ENCODE results near the gene ZNF521. TPM values are rescaled to one million over a fixed set of nuclear protein-coding genes. Genes with fewer than 3 reads are reported as not detected.

ZNF521 gene
- total RNA-seq, 4 donors from 2014 or later: 28.2 to 67.3 (median 53.1) TPM

GRCh38 chr18:25169701-25170100 is 182.3 kb downstream of the ZNF521 start:
- Histone ChIP-seq H3K27ac (no peak overlapping the region), H3K36me3 (no peaks in the 10 kb centered on the region), H3K4me1 (no peaks in the 10 kb centered on the region), H3K4me3 (replicated peaks in 1 of 3) (no peak overlapping the region), H3K9me3 (no peaks in the 10 kb centered on the region), H3K27me3 (no peaks in the 10 kb centered on the region)
- intact Hi-C loops (cut with DNase I): no loop called here
- WGBS, 2 donors: 90% methylated on average over 1 of the region's 1 CpG
- TF ChIP-seq POLR2A (IDR thresholded peaks at IDR 0.05) (no peak), CTCF (IDR thresholded peaks at IDR 0.05) (no peak)
- DNase-seq: no peak

- 84 to 91% methylated on average over 11 of the region's 11 CpGs for WGBS, 2 donors
- TF ChIP-seq POLR2A (IDR thresholded peaks at IDR 0.05): no peak
- DNase-seq: no peak
- no peak overlapping the region for H3K4me3 ChIP-seq (replicated peaks in 1 of 3)
- intact Hi-C loops (cut with DNase I): no loop called here
- no peaks in the 10 kb centered on the region for H3K27me3 ChIP-seq
- H3K9me3 ChIP-seq: no peaks in the 10 kb centered on the region
- no peak overlapping the region for H3K27ac ChIP-seq
- H3K36me3 ChIP-seq: no peaks in the 10 kb centered on the region
- no peaks in the 10 kb centered on the region for H3K4me1 ChIP-seq
Observed at GRCh38 chr18:25167612-25168410, 184.2 kb downstream of the ZNF521 start.

DNA sequence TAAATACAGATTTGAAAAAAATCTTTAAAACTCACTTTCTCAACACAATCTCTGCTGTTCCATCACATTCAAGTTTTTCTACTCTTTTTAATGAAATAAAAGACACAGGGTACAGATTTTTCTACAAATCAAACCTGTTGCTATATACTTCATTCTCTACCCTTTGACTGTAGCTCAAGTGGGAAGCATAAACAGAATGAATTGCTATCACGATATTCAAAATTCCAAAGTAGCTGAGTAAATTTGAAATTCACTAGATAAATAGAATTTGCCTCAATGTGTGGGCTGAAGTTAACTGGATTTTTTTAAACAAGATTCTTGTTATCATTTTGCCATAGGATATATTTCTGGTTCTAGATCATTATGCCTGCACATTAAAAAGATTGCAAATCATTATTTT is 185.9 kb downstream of the ZNF521 start:
- Histone ChIP-seq H3K4me1 (no peaks in the 10 kb centered on the region), H3K36me3 (no peaks in the 10 kb centered on the region), H3K27me3 (no peaks in the 10 kb centered on the region), H3K27ac (no peak overlapping the region), H3K9me3 (no peaks in the 10 kb centered on the region), H3K4me3 (replicated peaks in 1 of 3) (no peak overlapping the region)
- WGBS, 2 donors: 82 to 92% methylated on average over 1 of the region's 1 CpG
- TF ChIP-seq POLR2A (IDR thresholded peaks at IDR 0.05) (no peak), CTCF (IDR thresholded peaks at IDR 0.05) (no peak)
- DNase-seq: no peak
- intact Hi-C loops (cut with DNase I): no loop called here

DNA sequence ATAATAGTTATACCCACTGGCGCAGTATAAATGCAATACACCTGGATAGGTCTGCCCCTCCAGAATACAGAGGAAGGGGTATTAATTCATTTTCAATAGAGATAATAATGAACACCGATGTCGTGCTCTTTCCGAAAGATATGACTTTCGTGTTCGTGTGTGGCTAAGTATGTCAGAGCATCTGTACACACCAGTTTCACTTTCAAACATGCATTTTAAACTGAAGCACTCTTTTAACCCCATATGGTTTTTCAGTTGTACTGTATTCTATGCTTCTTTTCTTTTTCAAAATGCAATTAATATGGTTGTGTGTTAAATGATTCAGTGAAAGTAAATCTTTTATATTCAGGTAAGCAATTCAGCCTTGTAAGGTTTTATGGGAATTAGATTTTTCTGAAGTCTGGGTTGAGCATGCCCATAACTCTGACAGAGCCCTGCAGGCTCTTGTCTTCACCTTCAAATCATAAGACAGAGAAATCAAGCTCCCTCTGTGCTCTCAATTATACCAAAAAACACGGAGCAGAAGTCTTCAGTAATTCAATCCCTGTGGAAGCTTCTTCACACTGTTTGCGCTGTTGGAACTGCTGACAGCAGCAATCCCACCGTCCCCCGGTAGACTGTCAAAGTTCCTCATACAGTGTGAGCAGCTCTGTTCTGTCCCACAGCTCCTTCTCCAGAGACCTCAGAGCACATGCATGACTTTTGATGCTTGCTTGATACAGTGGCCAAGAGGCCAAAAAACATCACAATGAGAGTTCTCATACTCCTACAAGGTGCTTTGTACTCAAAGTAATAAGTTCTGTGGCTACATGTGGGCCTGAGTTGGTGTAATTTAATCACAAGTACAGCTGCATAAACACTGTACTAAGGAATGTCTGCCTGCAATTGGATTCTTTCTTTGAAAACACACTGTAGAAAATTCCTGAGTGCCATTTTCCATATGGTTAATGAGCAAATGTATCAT is 186.8 kb downstream of the ZNF521 start:
- 46 to 63% methylated on average over 10 of the region's 10 CpGs for WGBS, 2 donors
- TF ChIP-seq POLR2A (IDR thresholded peaks at IDR 0.05) (no peak), CTCF (IDR thresholded peaks at IDR 0.05) (no peak)
- intact Hi-C loops (cut with DNase I): no loop called here
- no peak for DNase-seq
- H3K27ac ChIP-seq: no peak overlapping the region
- H3K4me3 ChIP-seq (replicated peaks in 1 of 3): no peak overlapping the region
- H3K9me3 ChIP-seq: no peaks in the 10 kb centered on the region
- H3K4me1 ChIP-seq: no peaks in the 10 kb centered on the region
- no peaks in the 10 kb centered on the region for H3K36me3 ChIP-seq
- H3K27me3 ChIP-seq: no peaks in the 10 kb centered on the region

DNA sequence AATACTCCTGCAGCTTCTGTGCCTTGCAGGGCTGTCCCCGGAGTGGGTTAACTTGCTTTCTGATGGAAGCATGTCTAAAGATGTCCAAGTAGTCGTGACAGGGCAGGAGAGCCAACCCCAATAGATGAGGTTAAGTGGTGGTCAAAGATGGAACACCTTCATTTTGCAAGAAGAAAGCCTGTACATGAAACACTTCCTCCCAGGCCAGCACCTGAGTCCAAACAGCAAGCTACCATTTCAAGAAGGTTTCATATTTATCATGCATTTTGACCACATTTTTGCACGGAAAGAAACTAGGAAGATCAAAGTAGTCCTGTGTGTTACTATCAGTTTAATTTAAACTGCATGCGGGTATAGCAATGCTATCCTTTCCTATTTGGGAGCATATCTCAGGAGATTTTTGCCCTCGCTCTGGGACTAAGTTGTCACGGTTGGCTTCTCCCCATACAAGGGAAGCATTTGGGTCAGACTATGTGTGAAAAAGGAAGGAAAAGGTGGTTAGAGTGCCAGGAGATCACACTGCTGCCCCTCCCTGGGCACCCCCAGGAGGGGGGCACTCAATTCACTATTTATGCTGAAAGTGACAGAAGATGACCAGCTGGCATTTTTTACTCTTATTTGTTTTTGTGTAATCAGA is 187.6 kb downstream of the ZNF521 start:
- H3K9me3 ChIP-seq: no peaks in the 10 kb centered on the region
- TF ChIP-seq POLR2A (IDR thresholded peaks at IDR 0.05) (no peak), CTCF (IDR thresholded peaks at IDR 0.05) (no peak)
- H3K4me3 ChIP-seq (replicated peaks in 1 of 3): no peak overlapping the region
- no peaks in the 10 kb centered on the region for H3K4me1 ChIP-seq
- H3K27me3 ChIP-seq: no peaks in the 10 kb centered on the region
- no peaks in the 10 kb centered on the region for H3K36me3 ChIP-seq
- intact Hi-C loops (cut with DNase I): no loop called here
- H3K27ac ChIP-seq: no peak overlapping the region
- WGBS, 2 donors: 42 to 50% methylated on average over 6 of the region's 6 CpGs
- DNase-seq: no peak

Measured in thyroid gland (tissue), 4 donors.